ENCODE results near the gene PKD2.
A peak's percentile ranks its signal among the peaks of the same experiment; 100 is the strongest.

The PKD2 gene

GRCh38 chr4:88045021-88045420 is 37.6 kb downstream of the PKD2 start:
- POLR2A ChIA-PET (ENCODE audit: low non-redundant PET): no interaction called here
- TF ChIP-seq CTCF (conservative IDR thresholded peaks at IDR 0.05; ENCODE audit: low read depth): no peak
- CTCF ChIA-PET: interaction anchor here (0.6 to 0.7 kb wide), 2 partner anchors 28 to 77 kb away, joined by 3 read pairs; no protein-coding TSS in a partner anchor

GRCh38 chr4:88054229-88054628 is 46.8 kb downstream of the PKD2 start:
- ChIA-PET CTCF (interaction anchor here (0.6 to 1.2 kb wide), 3 partner anchors 157 to 179 kb away, joined by 3 to 4 read pairs (median 3); no protein-coding TSS in a partner anchor), POLR2A (ENCODE audit: low non-redundant PET) (interaction anchor here (0.7 kb wide), 1 partner anchor 459 kb away, joined by 6 read pairs; no protein-coding TSS in a partner anchor)
- H3K27ac ChIP-seq: no peak overlapping the region
- DNase-seq (ENCODE audit: low spot score): no peak
- no peak for TF ChIP-seq CTCF (conservative IDR thresholded peaks at IDR 0.05; ENCODE audit: low read depth)

More at GRCh38 chr4:88045021-88045420, 37.6 kb downstream of the PKD2 start:
- H3K27ac ChIP-seq: no peak overlapping the region
- no peak for DNase-seq (ENCODE audit: low spot score)

- peak; percentile 23 for DNase-seq (ENCODE audit: low spot score)
- no peak for TF ChIP-seq CTCF (conservative IDR thresholded peaks at IDR 0.05; ENCODE audit: low read depth)
- ChIA-PET CTCF (interaction anchor here (0.6 to 1.2 kb wide), 4 partner anchors 136 to 322 kb away, joined by 3 to 4 read pairs (median 3); no protein-coding TSS in a partner anchor), POLR2A (ENCODE audit: low non-redundant PET) (no interaction called here)
- no peak overlapping the region for H3K27ac ChIP-seq
These were observed 47.5 kb downstream of the PKD2 start for GRCh38 chr4:88054901-88055300.

- H3K27ac ChIP-seq: no peak overlapping the region
- ChIA-PET POLR2A (ENCODE audit: low non-redundant PET) (no interaction called here), CTCF (interaction anchor here (0.6 to 1.3 kb wide), 4 partner anchors 15 to 611 kb away, joined by 3 to 10 read pairs (median 4); no protein-coding TSS in a partner anchor)
- TF ChIP-seq CTCF (conservative IDR thresholded peaks at IDR 0.05; ENCODE audit: low read depth): no peak
- DNase-seq (ENCODE audit: low spot score): no peak
These were observed 50.9 kb downstream of the PKD2 start for GRCh38 chr4:88058295-88058694.

GRCh38 chr4:88059766-88060165 is 52.3 kb downstream of the PKD2 start:
- DNase-seq (ENCODE audit: low spot score): no peak
- TF ChIP-seq CTCF (conservative IDR thresholded peaks at IDR 0.05; ENCODE audit: low read depth): no peak
- ChIA-PET CTCF (no interaction called here), POLR2A (ENCODE audit: low non-redundant PET) (no interaction called here)
- no peak overlapping the region for H3K27ac ChIP-seq

GRCh38 chr4:88060431-88060830 is 53.0 kb downstream of the PKD2 start:
- no peak for TF ChIP-seq CTCF (conservative IDR thresholded peaks at IDR 0.05; ENCODE audit: low read depth)
- CTCF ChIA-PET: no interaction called here
- POLR2A ChIA-PET (ENCODE audit: low non-redundant PET): no interaction called here
- DNase-seq (ENCODE audit: low spot score): no peak
- no peak overlapping the region for H3K27ac ChIP-seq

Measured in RWPE1 (cell line).